OCI-M2 (cell line): ENCODE results near the gene SSBP4.

Experiments used
- DNase-seq: peaks from one replicate; lab custom pipeline; 2025; ENCODE audit not compliant: unreplicated experiment; lab: John Stamatoyannopoulos, UW

The SSBP4 gene

DNA sequence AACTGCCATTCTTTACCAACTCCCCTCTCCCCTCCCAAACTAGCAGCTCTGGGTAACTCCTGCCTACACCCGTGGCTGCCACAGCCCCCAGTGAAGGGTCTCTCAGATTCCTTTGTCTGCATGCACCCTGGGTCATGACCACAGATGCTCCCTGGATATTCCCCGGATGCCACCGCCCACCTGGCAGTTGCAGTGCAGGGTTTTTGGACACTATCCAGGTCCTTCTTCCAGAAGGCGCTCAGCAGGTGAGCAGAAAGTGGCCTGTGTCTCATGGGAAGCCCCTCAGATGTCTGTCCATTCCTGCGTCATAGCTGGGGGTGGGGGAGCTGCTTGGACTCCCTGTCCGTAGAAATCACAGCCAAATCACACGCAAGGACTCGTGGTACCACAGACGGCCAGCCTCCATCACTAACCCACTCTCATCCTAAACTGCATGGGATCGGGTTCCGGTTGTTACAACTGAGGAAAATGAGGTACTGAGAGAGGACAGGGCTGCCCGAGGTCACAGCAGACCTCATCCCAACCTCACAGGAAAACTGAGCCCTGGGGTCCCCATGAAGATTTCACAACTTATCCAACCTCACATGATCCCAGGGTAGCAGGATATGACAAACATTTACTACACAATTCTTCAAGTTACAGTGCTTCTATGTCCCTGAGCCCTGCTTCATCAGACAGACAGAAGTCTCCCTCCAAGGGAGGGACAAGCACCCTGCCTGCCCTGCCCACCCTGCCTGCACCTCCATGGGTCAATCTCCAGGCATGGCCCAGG, 64.1 kb downstream of the SSBP4 start:
- DNase-seq, result no peak
